Central memory CD8-positive, alpha-beta T cell (primary cell): ENCODE measurements around the gene PDE3A.

Source experiments
- ATAC-seq: fragments of 150-1000 bp; cut with Tn5 transposase; replicated peaks from 2 replicates; pipeline ENCODE4 v1.10.0; 2022; ENCODE audit warnings: mild to moderate bottlenecking, moderate FRiP score, moderate number of reproducible peaks; ENCODE audit not compliant: poor library complexity, severe bottlenecking; ENCODE audit errors: extremely low read depth
- DNase-seq, 2 donors: peaks; one replicate each; pipeline ENCODE4 v3.0.0; 2021; ENCODE audit warnings: low spot score in 2 of 2
- H3K27ac Mint-ChIP-seq: one replicate; pipeline ENCODE4 v1.8.0; 2022; ENCODE audit warnings: low read depth, mild to moderate bottlenecking, moderate library complexity, mixed read lengths
- H3K27me3 Mint-ChIP-seq: one replicate; pipeline ENCODE4 v1.8.0; 2022; ENCODE audit warnings: mixed read lengths
- H3K36me3 Mint-ChIP-seq: one replicate; pipeline ENCODE4 v1.8.0; 2022; ENCODE audit warnings: mild to moderate bottlenecking, moderate library complexity, mixed read lengths; ENCODE audit not compliant: insufficient read depth
- H3K4me1 Mint-ChIP-seq: one replicate; pipeline ENCODE4 v1.8.0; 2022; ENCODE audit warnings: mixed read lengths
- H3K4me3 Mint-ChIP-seq: one replicate; pipeline ENCODE4 v1.8.0; 2022; ENCODE audit warnings: mild to moderate bottlenecking, moderate library complexity, mixed read lengths
- H3K9me3 Mint-ChIP-seq: one replicate; pipeline ENCODE4 v1.8.0; 2022; ENCODE audit warnings: mixed read lengths

PDE3A gene

GRCh38 chr12:20628999-20629398 lies 260.7 kb downstream of the PDE3A start:
- H3K27me3 Mint-ChIP-seq = no peaks in the 10 kb centered on the region
- H3K4me1 Mint-ChIP-seq = no peaks in the 10 kb centered on the region
- no peaks in the 10 kb centered on the region for H3K36me3 Mint-ChIP-seq
- H3K27ac Mint-ChIP-seq = no peak overlapping the region
- H3K9me3 Mint-ChIP-seq = no peaks in the 10 kb centered on the region
- ATAC-seq = no peak
- H3K4me3 Mint-ChIP-seq = no peak overlapping the region
- DNase-seq = no peak

GRCh38 chr12:20629414-20630156 lies 261.2 kb downstream of the PDE3A start:
- DNase-seq (no peak), ATAC-seq (no peak)
- no peaks in the 10 kb centered on the region for H3K9me3 Mint-ChIP-seq
- no peaks in the 10 kb centered on the region for H3K27me3 Mint-ChIP-seq
- no peaks in the 10 kb centered on the region for H3K36me3 Mint-ChIP-seq
- H3K27ac Mint-ChIP-seq = no peak overlapping the region
- H3K4me1 Mint-ChIP-seq = no peaks in the 10 kb centered on the region
- H3K4me3 Mint-ChIP-seq = no peak overlapping the region

- no peaks in the 10 kb centered on the region for H3K9me3 Mint-ChIP-seq
Observed at GRCh38 chr12:20631711-20632110, 263.4 kb downstream of the PDE3A start.

GRCh38 chr12:20641106-20641505 lies 272.8 kb downstream of the PDE3A start:
- H3K27ac Mint-ChIP-seq = no peak overlapping the region
- H3K4me1 Mint-ChIP-seq = no peaks in the 10 kb centered on the region
- H3K9me3 Mint-ChIP-seq = no peaks in the 10 kb centered on the region
- H3K4me3 Mint-ChIP-seq = no peak overlapping the region
- H3K36me3 Mint-ChIP-seq = no peaks in the 10 kb centered on the region
- H3K27me3 Mint-ChIP-seq = no peaks in the 10 kb centered on the region
- no peak for DNase-seq
- no peak for ATAC-seq

More at GRCh38 chr12:20631711-20632110, 263.4 kb downstream of the PDE3A start:
- no peaks in the 10 kb centered on the region for H3K27me3 Mint-ChIP-seq
- no peaks in the 10 kb centered on the region for H3K36me3 Mint-ChIP-seq
- ATAC-seq = no peak
- no peak for DNase-seq
- no peak overlapping the region for H3K4me3 Mint-ChIP-seq
- no peaks in the 10 kb centered on the region for H3K4me1 Mint-ChIP-seq
- no peak overlapping the region for H3K27ac Mint-ChIP-seq

- no peaks in the 10 kb centered on the region for H3K9me3 Mint-ChIP-seq
- ATAC-seq (no peak), DNase-seq (no peak)
- H3K27me3 Mint-ChIP-seq = no peaks in the 10 kb centered on the region
- no peak overlapping the region for H3K27ac Mint-ChIP-seq
- H3K36me3 Mint-ChIP-seq = no peaks in the 10 kb centered on the region
- no peaks in the 10 kb centered on the region for H3K4me1 Mint-ChIP-seq
- no peak overlapping the region for H3K4me3 Mint-ChIP-seq
Observed at GRCh38 chr12:20643822-20644221, 275.5 kb downstream of the PDE3A start.

DNA sequence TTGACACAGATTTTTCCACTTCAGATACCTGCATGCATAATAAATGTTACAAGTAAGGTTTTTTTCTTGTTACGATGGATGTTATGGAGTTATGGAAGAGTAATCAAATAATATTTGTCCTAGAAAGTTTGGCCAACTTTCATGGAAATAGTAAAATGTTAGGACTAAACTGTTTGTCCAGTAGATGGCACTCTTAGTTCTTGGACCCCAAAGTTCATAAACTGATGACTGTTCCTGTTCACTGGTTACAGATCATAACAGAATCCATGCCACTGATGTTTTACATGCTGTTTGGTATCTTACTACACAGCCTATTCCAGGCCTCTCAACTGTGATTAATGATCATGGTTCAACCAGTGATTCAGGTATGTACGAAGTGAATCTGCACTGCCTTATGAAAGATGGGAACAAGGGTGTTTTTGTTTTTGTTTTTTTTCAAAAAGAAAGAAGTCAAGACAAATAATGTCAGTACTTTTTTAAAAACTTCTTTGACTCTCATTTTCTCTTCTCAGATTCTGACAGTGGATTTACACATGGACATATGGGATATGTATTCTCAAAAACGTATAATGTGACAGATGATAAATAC lies 278.0 kb downstream of the PDE3A start:
- Mint-ChIP-seq H3K9me3 (no peaks in the 10 kb centered on the region), H3K4me3 (no peak overlapping the region), H3K27me3 (no peaks in the 10 kb centered on the region), H3K4me1 (no peaks in the 10 kb centered on the region), H3K36me3 (no peaks in the 10 kb centered on the region), H3K27ac (no peak overlapping the region)
- DNase-seq (no peak), ATAC-seq (no peak)

GRCh38 chr12:20653871-20654270 lies 285.5 kb downstream of the PDE3A start:
- DNase-seq (no peak), ATAC-seq (no peak)
- H3K4me1 Mint-ChIP-seq = no peaks in the 10 kb centered on the region
- H3K9me3 Mint-ChIP-seq = peaks cover 5% of the 10 kb centered on the region
- H3K27ac Mint-ChIP-seq = no peak overlapping the region
- H3K27me3 Mint-ChIP-seq = no peaks in the 10 kb centered on the region
- H3K36me3 Mint-ChIP-seq = no peaks in the 10 kb centered on the region
- H3K4me3 Mint-ChIP-seq = no peak overlapping the region

DNA sequence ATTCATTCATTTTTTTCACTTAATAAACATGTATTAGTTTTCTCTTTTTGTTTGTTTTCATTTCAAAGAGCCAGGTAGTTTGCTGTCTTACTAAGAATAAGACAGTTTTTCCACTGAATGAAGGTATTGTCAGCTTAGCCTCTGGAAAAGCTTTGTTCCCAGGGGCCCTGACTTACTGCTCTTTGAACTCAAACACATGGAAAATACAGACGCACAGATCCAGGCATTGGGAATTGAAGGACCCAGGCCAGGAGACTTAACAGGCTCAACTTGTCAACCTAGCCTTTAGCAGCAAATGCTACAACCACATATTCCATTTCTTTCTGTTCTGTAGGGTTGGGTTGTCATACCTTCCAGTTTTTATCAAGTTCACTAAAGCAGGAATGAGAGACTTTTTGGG lies 288.3 kb downstream of the PDE3A start:
- Mint-ChIP-seq H3K36me3 (no peaks in the 10 kb centered on the region), H3K27ac (no peak overlapping the region), H3K27me3 (no peaks in the 10 kb centered on the region), H3K9me3 (peaks cover 17% of the 10 kb centered on the region), H3K4me3 (no peak overlapping the region), H3K4me1 (no peaks in the 10 kb centered on the region)
- ATAC-seq = no peak
- DNase-seq = no peak

GRCh38 chr12:20657496-20657895 lies 289.2 kb downstream of the PDE3A start:
- no peak for DNase-seq
- Mint-ChIP-seq H3K4me3 (no peak overlapping the region), H3K36me3 (no peaks in the 10 kb centered on the region), H3K27me3 (no peaks in the 10 kb centered on the region), H3K27ac (no peak overlapping the region), H3K9me3 (peaks cover 17% of the 10 kb centered on the region), H3K4me1 (no peaks in the 10 kb centered on the region)
- ATAC-seq = no peak

DNA sequence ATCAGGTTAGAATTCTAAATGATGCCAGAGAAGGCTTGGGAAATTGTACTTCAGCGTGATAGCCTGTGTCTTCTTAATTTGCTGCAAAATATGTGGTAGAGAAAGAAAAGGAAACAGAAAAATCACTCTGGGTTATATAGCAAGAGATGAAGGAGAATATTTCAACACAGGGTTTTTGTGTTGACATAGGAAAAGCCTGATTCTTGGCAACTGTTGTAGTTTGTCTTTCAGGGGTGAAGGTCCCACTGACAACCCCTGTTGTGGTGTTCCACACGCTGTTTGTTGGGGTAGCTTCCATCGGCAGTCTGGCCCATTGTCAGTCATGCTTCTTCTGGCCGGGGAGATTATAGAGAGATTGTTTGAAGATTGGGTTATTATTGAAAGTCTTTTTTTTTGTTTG lies 313.0 kb downstream of the PDE3A start:
- DNase-seq (no peak), ATAC-seq (no peak)
- Mint-ChIP-seq H3K9me3 (peaks cover 6% of the 10 kb centered on the region), H3K27me3 (no peaks in the 10 kb centered on the region), H3K4me1 (no peaks in the 10 kb centered on the region), H3K36me3 (no peaks in the 10 kb centered on the region), H3K4me3 (no peak overlapping the region), H3K27ac (no peak overlapping the region)

GRCh38 chr12:20695232-20695631 lies 326.9 kb downstream of the PDE3A start, which contains the start of gene SLCO1C1:
TSS of gene SLCO1C1 (plus strand) at chr12:20695332. CDS start at chr12:20699577, 4,245 bp downstream.
- ATAC-seq = no peak
- H3K4me1 Mint-ChIP-seq = no peaks in the 10 kb centered on the region
- H3K36me3 Mint-ChIP-seq = no peaks in the 10 kb centered on the region
- no peak for DNase-seq
- peaks cover 10% of the 10 kb centered on the region for H3K9me3 Mint-ChIP-seq
- no peak within 1 kb of the TSS for H3K4me3 Mint-ChIP-seq
- H3K27ac Mint-ChIP-seq = no peak within 1 kb of the TSS
- no peaks in the 10 kb centered on the region for H3K27me3 Mint-ChIP-seq

GRCh38 chr12:20696181-20696905 lies 328.0 kb downstream of the PDE3A start:
- Mint-ChIP-seq H3K27me3 (no peaks in the 10 kb centered on the region), H3K4me1 (no peaks in the 10 kb centered on the region), H3K9me3 (peaks cover 10% of the 10 kb centered on the region)

GRCh38 chr12:20701106-20701505 lies 332.8 kb downstream of the PDE3A start:
- H3K9me3 Mint-ChIP-seq = no peaks in the 10 kb centered on the region
- ATAC-seq = no peak
- no peaks in the 10 kb centered on the region for H3K36me3 Mint-ChIP-seq
- H3K4me1 Mint-ChIP-seq = no peaks in the 10 kb centered on the region
- no peak for DNase-seq
- H3K27ac Mint-ChIP-seq = no peak overlapping the region
- H3K4me3 Mint-ChIP-seq = no peak overlapping the region
- H3K27me3 Mint-ChIP-seq = no peaks in the 10 kb centered on the region

More at GRCh38 chr12:20696181-20696905, 328.0 kb downstream of the PDE3A start:
- ATAC-seq = no peak
- DNase-seq = no peak
- Mint-ChIP-seq H3K36me3 (no peaks in the 10 kb centered on the region), H3K27ac (no peak overlapping the region), H3K4me3 (no peak overlapping the region)
